GM23248 (cell line): ENCODE measurements around the gene SYNDIG1.

Experiments
- EZH2 ChIP-seq: fragments of 200-600 bp; sonication (generic); IDR thresholded peaks from 2 replicates; pipeline ENCODE4 v1.6.1; 2018; ENCODE audit warnings: antibody characterized with exemption, mild to moderate bottlenecking; ENCODE audit not compliant: insufficient read depth, poor library complexity, severe bottlenecking
- EZH2phosphoT487 ChIP-seq: fragments of 200-600 bp; sonication (generic); IDR thresholded peaks from 2 replicates; pipeline ENCODE4 v1.6.1; 2018; ENCODE audit warnings: antibody characterized with exemption, moderate library complexity, mild to moderate bottlenecking, low read depth; ENCODE audit not compliant: insufficient read depth

DNA sequence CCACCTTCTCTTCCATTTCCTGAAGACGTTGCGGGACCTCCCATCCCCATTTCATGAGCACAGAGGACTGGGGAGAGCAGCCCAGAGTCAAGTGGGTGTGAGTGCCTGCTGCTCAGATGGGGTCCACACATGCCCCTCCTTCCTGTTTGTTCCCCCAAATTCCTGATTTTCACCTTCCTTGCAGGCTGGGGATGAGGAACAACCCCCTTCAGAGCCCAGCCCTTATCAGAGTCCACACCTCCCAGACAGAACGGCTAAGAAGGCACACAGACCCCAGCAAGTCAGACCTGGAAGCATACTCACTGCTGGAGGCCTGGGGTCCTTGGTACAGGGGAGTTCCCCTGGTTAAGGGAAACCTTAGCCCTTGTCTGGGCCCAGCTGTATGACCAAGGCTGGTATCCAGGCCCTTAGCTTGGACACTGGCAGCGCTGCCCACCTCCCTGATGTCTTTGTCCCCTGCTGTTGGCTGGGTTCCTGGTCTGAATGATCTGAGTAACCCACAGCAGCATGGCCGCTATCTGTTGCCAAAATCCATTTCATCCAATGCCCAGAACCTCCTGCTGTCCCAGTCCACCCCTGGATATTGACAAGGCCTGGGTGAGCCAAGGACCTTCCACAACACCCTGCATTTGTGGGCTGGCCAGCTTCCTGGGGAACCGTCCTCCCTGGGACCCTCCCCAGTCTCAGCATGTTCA, 230.9 kb downstream of the SYNDIG1 start:
- TF ChIP-seq EZH2 (no peak), EZH2phosphoT487 (no peak)
